GM23338 (cell line): ENCODE measurements around the gene SAMD7. TPM values are rescaled to one million over a fixed set of nuclear protein-coding genes. Genes with fewer than 3 reads are reported as not detected.

Experiments used
- ATAC-seq: fragments of 200-7000 bp; cut with Tn5 transposase; 3 replicates; pipeline ENCODE4 v1.9.1; 2020
- DNase-seq: peaks from one replicate; pipeline ENCODE4 v3.0.0-alpha.2; 2015; ENCODE audit warnings: low spot score
- H2AFZ ChIP-seq: fragments of 200-600 bp; sonication (generic); 2 replicates; pipeline ENCODE4 v1.8.0; 2016; ENCODE audit warnings: antibody characterized with exemption, mild to moderate bottlenecking, moderate library complexity
- H3F3A ChIP-seq: fragments of 200-600 bp; sonication (generic); replicated peaks from 2 replicates; pipeline ENCODE4 v1.8.0; 2017; ENCODE audit warnings: antibody characterized with exemption, mixed run types, low read depth
- H3K27ac ChIP-seq: fragments of 200-600 bp; sonication (generic); 2 replicates; pipeline ENCODE4 v1.6.1; 2016; ENCODE audit warnings: low read depth
- H3K27me3 ChIP-seq: fragments of 200-600 bp; sonication (generic); 2 replicates; pipeline ENCODE4 v1.8.0; 2016; ENCODE audit warnings: mild to moderate bottlenecking, mixed run types, moderate library complexity; ENCODE audit not compliant: insufficient read depth
- H3K36me3 ChIP-seq: fragments of 200-600 bp; sonication (generic); 2 replicates; pipeline ENCODE4 v1.8.0; 2016; ENCODE audit warnings: mild to moderate bottlenecking; ENCODE audit not compliant: insufficient read depth
- H3K4me1 ChIP-seq: fragments of 200-600 bp; sonication (generic); 2 replicates; pipeline ENCODE4 v1.8.0; 2016; ENCODE audit warnings: mild to moderate bottlenecking, moderate library complexity; ENCODE audit not compliant: insufficient read depth
- H3K4me2 ChIP-seq: fragments of 200-600 bp; sonication (generic); 2 replicates; pipeline ENCODE4 v1.7.1; 2017; ENCODE audit warnings: mixed run types
- H3K4me3 ChIP-seq: fragments of 200-600 bp; sonication (generic); 2 replicates; pipeline ENCODE4 v1.6.1; 2016; ENCODE audit warnings: mixed run types
- H3K79me2 ChIP-seq: fragments of 200-600 bp; sonication (generic); replicated peaks from 2 replicates; pipeline ENCODE4 v1.8.0; 2017; ENCODE audit warnings: mild to moderate bottlenecking; ENCODE audit not compliant: insufficient read depth
- H3K9me2 ChIP-seq: fragments of 200-600 bp; sonication (generic); 2 replicates; pipeline ENCODE4 v1.8.0; 2017; ENCODE audit not compliant: insufficient read depth
- H4K20me1 ChIP-seq: fragments of 200-600 bp; sonication (generic); replicated peaks from 2 replicates; pipeline ENCODE4 v1.8.0; 2017; ENCODE audit warnings: mild to moderate bottlenecking; ENCODE audit not compliant: insufficient read depth
- H3K27ac Mint-ChIP-seq: 2 replicates; pipeline ENCODE4 v1.8.0; 2020; ENCODE audit warnings: inconsistent platforms, mild to moderate bottlenecking, moderate library complexity, mixed read lengths
- H3K27me3 Mint-ChIP-seq: 3 replicates; pipeline ENCODE4 v1.8.0; 2022; ENCODE audit warnings: low read depth, mild to moderate bottlenecking, moderate library complexity, mixed read lengths, inconsistent platforms; ENCODE audit not compliant: insufficient read depth, poor library complexity
- H3K36me3 Mint-ChIP-seq: 3 replicates; pipeline ENCODE4 v1.8.0; 2021; ENCODE audit warnings: low read depth, mild to moderate bottlenecking, inconsistent platforms, moderate library complexity, mixed read lengths
- H3K4me1 Mint-ChIP-seq: 3 replicates; pipeline ENCODE4 v1.8.0; 2020; ENCODE audit warnings: mild to moderate bottlenecking, inconsistent platforms, mixed read lengths
- H3K4me3 Mint-ChIP-seq: 3 replicates; pipeline ENCODE4 v1.8.0; 2021; ENCODE audit warnings: moderate library complexity, mild to moderate bottlenecking, inconsistent platforms, mixed read lengths
- H3K9me3 Mint-ChIP-seq: 3 replicates; pipeline ENCODE4 v1.8.0; 2020; ENCODE audit warnings: moderate library complexity, mild to moderate bottlenecking, inconsistent platforms, mixed read lengths
- CREB1 ChIP-seq: fragments of 250-450 bp; sonication (Bioruptor Pico); IDR thresholded peaks from 2 replicates; pipeline ENCODE4 v1.5.0; 2020; ENCODE audit warnings: low read depth, mild to moderate bottlenecking, moderate library complexity
- CTCF ChIP-seq, 2 experiments: fragments of 200-600 bp in 1 of 2; sonication (generic) in 1 of 2; conservative IDR thresholded peaks; 2 replicates each; pipeline versions ENCODE4 v1.5.1 to v1.6.1; 2016 to 2017; ENCODE audit warnings: antibody characterized with exemption in 2 of 2, low read depth in 2 of 2, mild to moderate bottlenecking in 2 of 2, moderate library complexity in 1 of 2
- ETS1 ChIP-seq: IDR thresholded peaks from 2 replicates; pipeline ENCODE4 v1.6.1; 2016; ENCODE audit warnings: antibody characterized with exemption
- EZH2 ChIP-seq: fragments of 200-600 bp; sonication (generic); IDR thresholded peaks from one replicate; pipeline ENCODE4 v1.8.0; 2017; ENCODE audit warnings: antibody characterized with exemption, mild to moderate bottlenecking, low read depth; ENCODE audit not compliant: unreplicated experiment
- EZH2phosphoT487 ChIP-seq: fragments of 200-600 bp; sonication (generic); IDR thresholded peaks from one replicate; pipeline ENCODE4 v1.8.1; 2018; ENCODE audit warnings: antibody characterized with exemption; ENCODE audit not compliant: unreplicated experiment
- JUNB ChIP-seq: IDR thresholded peaks from one replicate; pipeline ENCODE4 v1.6.1; 2016; ENCODE audit warnings: antibody characterized with exemption; ENCODE audit not compliant: unreplicated experiment
- NANOG ChIP-seq: IDR thresholded peaks from 2 replicates; pipeline ENCODE4 v1.6.1; 2016; ENCODE audit warnings: antibody characterized with exemption, borderline replicate concordance
- POLR2AphosphoS5 ChIP-seq: IDR thresholded peaks from 2 replicates; pipeline ENCODE4 v1.6.1; 2016; ENCODE audit warnings: antibody characterized with exemption, low read depth
- REST ChIP-seq: IDR thresholded peaks from one replicate; pipeline ENCODE4 v1.6.1; 2018; ENCODE audit warnings: antibody characterized with exemption; ENCODE audit not compliant: unreplicated experiment
- STAT1 ChIP-seq: IDR thresholded peaks from one replicate; pipeline ENCODE4 v1.6.1; 2016; ENCODE audit warnings: antibody characterized with exemption; ENCODE audit not compliant: unreplicated experiment
- ZNF114 ChIP-seq: fragments of 250-450 bp; sonication (Bioruptor Pico); IDR thresholded peaks from 2 replicates; pipeline ENCODE4 v1.5.0; 2020; ENCODE audit warnings: mild to moderate bottlenecking, moderate library complexity
- ZNF331 ChIP-seq: fragments of 250-450 bp; sonication (Bioruptor Pico); IDR thresholded peaks from 2 replicates; pipeline ENCODE4 v1.5.0; 2020; ENCODE audit warnings: low read depth, mild to moderate bottlenecking, moderate library complexity
- ZNF462 ChIP-seq: fragments of 250-450 bp; sonication (Bioruptor Pico); IDR thresholded peaks from 2 replicates; pipeline ENCODE4 v1.5.0; 2020; ENCODE audit warnings: mild to moderate bottlenecking, moderate library complexity
- polyA plus RNA-seq: library from polyadenylated mRNA; unstranded; fragments of >200 nt; fragmentation: Nextera tagmentation; extraction: Ambion mirVana; gene quantifications from 2 replicates; pipeline ENCODE4 v1.2.1, GENCODE V29; 2016
- total RNA-seq: library from RNA; depleted of rRNA; stranded (reverse); fragments of >200 nt; shearing (Covaris generic); gene quantifications from 2 replicates; pipeline ENCODE4 v1.2.3, GENCODE V29; 2014

Gene SAMD7
- total and polyA plus RNA-seq, 2 experiments from 2014 or later: not detected

- H3K4me3 Mint-ChIP-seq: no peak overlapping the region
- Histone ChIP-seq H3K79me2 (no peaks in the 10 kb centered on the region), H3K9me2 (no peaks in the 10 kb centered on the region), H3K27ac (no peak overlapping the region), H3K36me3 (no peaks in the 10 kb centered on the region; the same call in 1 of the 2 replicates), H3F3A (no peaks in the 10 kb centered on the region), H3K4me2 (no peak overlapping the region), H4K20me1 (no peaks in the 10 kb centered on the region), H2AFZ (no peak overlapping the region), H3K27me3 (no peaks in the 10 kb centered on the region), H3K4me3 (no peak overlapping the region), H3K4me1 (no peaks in the 10 kb centered on the region; the same call in 1 of the 2 replicates)
- H3K27ac Mint-ChIP-seq: no peak overlapping the region
- no peaks in the 10 kb centered on the region for H3K36me3 Mint-ChIP-seq
- peaks cover 2% of the 10 kb centered on the region; the same call in 1 of the 3 replicates for H3K4me1 Mint-ChIP-seq
- ATAC-seq: no peak
- TF ChIP-seq POLR2AphosphoS5: no peak
- TF ChIP-seq EZH2phosphoT487: no peak
- no peak for TF ChIP-seq ZNF114 (CRISPR knock-in tag)
- TF ChIP-seq ZNF462 (CRISPR knock-in tag): no peak
- no peak for TF ChIP-seq REST
- no peak for TF ChIP-seq ETS1
- no peak for TF ChIP-seq STAT1
- TF ChIP-seq NANOG: no peak
- TF ChIP-seq ZNF331: no peak
- no peak for TF ChIP-seq CTCF (conservative IDR thresholded peaks at IDR 0.05; ENCODE audit: low read depth in 2 of 2)
- no peak for TF ChIP-seq JUNB
- TF ChIP-seq EZH2: no peak
- no peak for TF ChIP-seq CREB1 (CRISPR knock-in tag)
- peaks cover 3% of the 10 kb centered on the region for H3K27me3 Mint-ChIP-seq
- DNase-seq: no peak
- peaks cover 3% of the 10 kb centered on the region; the same call in 1 of the 3 replicates for H3K9me3 Mint-ChIP-seq
Measured at GRCh38 chr3:169946336-169946735, 35.0 kb downstream of the SAMD7 start.
